K562 (cell line): ENCODE results near the gene GALNT9. TPM values are rescaled to one million over a fixed set of nuclear protein-coding genes. Genes with fewer than 3 reads are reported as not detected.
A peak's percentile ranks its signal among the peaks of the same experiment; 100 is the strongest.

Source experiments
- CGGBP1 ChIP-seq: fragments of 250-450 bp; sonication (Bioruptor Pico); IDR thresholded peaks from 2 replicates; pipeline ENCODE4 v1.9.0; 2021; ENCODE audit warnings: mild to moderate bottlenecking
- CREB3L1 ChIP-seq: fragments of 450-650 bp; IDR thresholded peaks from 2 replicates; pipeline ENCODE4 v1.6.1; 2014; ENCODE audit warnings: low read depth, mild to moderate bottlenecking, moderate library complexity, borderline replicate concordance
- CREM ChIP-seq: IDR thresholded peaks from 2 replicates; pipeline ENCODE4 v1.6.1; 2014; ENCODE audit warnings: antibody characterized with exemption, low read depth
- FOXP4 ChIP-seq: sonication (generic); formaldehyde crosslinking; IDR thresholded peaks from 2 replicates; pipeline ENCODE4 v1.8.0; 2022; ENCODE audit warnings: mild to moderate bottlenecking, missing genetic modification reagents, borderline replicate concordance
- GTF3C2 ChIP-seq: IDR thresholded peaks from 3 replicates; pipeline ENCODE4 v1.6.1; 2011; ENCODE audit warnings: borderline replicate concordance, mild to moderate bottlenecking, moderate library complexity; ENCODE audit not compliant: insufficient read length; ENCODE audit errors: extremely low read depth
- HCFC1 ChIP-seq: IDR thresholded peaks from 2 replicates; pipeline ENCODE4 v1.6.1; 2012; ENCODE audit warnings: low read depth, low read length, improper control_type of control experiment
- HNRNPUL1 ChIP-seq: fragments of 200-400 bp; formaldehyde crosslinking; IDR thresholded peaks from 2 replicates; pipeline ENCODE4 v1.6.1; 2017; ENCODE audit warnings: low read length
- LEF1 ChIP-seq: fragments of 450-650 bp; IDR thresholded peaks from 2 replicates; pipeline ENCODE4 v1.6.1; 2016; ENCODE audit warnings: mild to moderate bottlenecking
- MAX ChIP-seq: sonication (generic); formaldehyde crosslinking; IDR thresholded peaks from 2 replicates; pipeline ENCODE4 v1.9.0; 2022; ENCODE audit warnings: mild to moderate bottlenecking, missing genetic modification reagents
- MBD2 ChIP-seq: sonication (generic); IDR thresholded peaks from 2 replicates; pipeline ENCODE4 v1.6.1; 2016; ENCODE audit warnings: low read depth, borderline replicate concordance
- MNT ChIP-seq, 2 experiments: fragments of 450-650 bp; conservative IDR thresholded peaks; 2 replicates each; pipeline ENCODE4 v1.6.1; 2017; ENCODE audit warnings: mild to moderate bottlenecking in 2 of 2, moderate library complexity in 2 of 2
- NFIC ChIP-seq: fragments of 450-650 bp; IDR thresholded peaks from 2 replicates; pipeline ENCODE4 v1.6.1; 2017; ENCODE audit warnings: mild to moderate bottlenecking, inconsistent platforms
- YY1 ChIP-seq, 3 experiments: IDR thresholded peaks; 2 replicates each; pipeline ENCODE4 v1.6.1; 2011; ENCODE audit warnings: low read length in 2 of 3, mild to moderate bottlenecking in 2 of 3, moderate library complexity in 2 of 3, borderline replicate concordance in 1 of 3, control low read depth in 1 of 3, low read depth in 1 of 3; ENCODE audit not compliant: insufficient read depth in 3 of 3, insufficient replicate concordance in 2 of 3, control insufficient read depth in 1 of 3, insufficient read length in 1 of 3; ENCODE audit errors: extremely low read depth in 1 of 3
- ZC3H4 ChIP-seq: sonication (generic); formaldehyde crosslinking; IDR thresholded peaks from 2 replicates; pipeline ENCODE4 v1.9.0; 2021; ENCODE audit warnings: missing genetic modification reagents, borderline replicate concordance
- ZFX ChIP-seq: sonication (generic); formaldehyde crosslinking; IDR thresholded peaks from 2 replicates; pipeline ENCODE4 v1.8.0; 2022; ENCODE audit warnings: mild to moderate bottlenecking, missing genetic modification reagents, moderate library complexity
- ZNF124 ChIP-seq: sonication (generic); formaldehyde crosslinking; IDR thresholded peaks from 2 replicates; pipeline ENCODE4 v1.8.1; 2022; ENCODE audit warnings: missing genetic modification reagents
- ZNF224 ChIP-seq: sonication (generic); formaldehyde crosslinking; IDR thresholded peaks from 2 replicates; pipeline ENCODE4 v1.8.0; 2022; ENCODE audit warnings: mild to moderate bottlenecking, missing genetic modification reagents
- polyA plus RNA-seq, 8 experiments: library from polyadenylated mRNA; depleted of rRNA in 4 of 8; stranded (reverse) in 5 of 8; unstranded in 3 of 8; fragments of >200 nt; fragmentation: Nextera tagmentation in 2 of 8; fragmentation: Illumina TruSeq in 1 of 8; extraction: Ambion mirVana in 2 of 8; extraction: Trizol in 1 of 8; gene quantifications; 2 replicates each; pipeline versions ENCODE4 v1.2.1 to v1.2.3, GENCODE V29; 2011 to 2014; ENCODE audit warnings: inconsistent platforms in 1 of 8, missing spikeins in 1 of 8
- total RNA-seq, 7 experiments: library from RNA; depleted of rRNA in 6 of 7; stranded (reverse); fragments of >200 nt in 6 of 7; fragmentation: Illumina TruSeq in 2 of 7; extraction: Trizol in 2 of 7; gene quantifications; 2 replicates each; pipeline versions ENCODE4 v1.2.1 to v1.2.3, GENCODE V29; 2011 to 2021; ENCODE audit warnings: low replicate concordance in 1 of 7
- TF ChIP-seq, protein P1 (sequence below): fragments of 250-450 bp; sonication (Bioruptor Pico); IDR thresholded peaks from 2 replicates; pipeline ENCODE4 v1.8.0; 2021; ENCODE audit warnings: borderline replicate concordance, mild to moderate bottlenecking, moderate library complexity; ENCODE audit not compliant: poor library complexity, severe bottlenecking

Gene GALNT9
- total and polyA plus RNA-seq, 9 of the 15 experiments (the other 6 are each of a cell fraction or from before 2014, with no cell fraction given): not detected

DNA sequence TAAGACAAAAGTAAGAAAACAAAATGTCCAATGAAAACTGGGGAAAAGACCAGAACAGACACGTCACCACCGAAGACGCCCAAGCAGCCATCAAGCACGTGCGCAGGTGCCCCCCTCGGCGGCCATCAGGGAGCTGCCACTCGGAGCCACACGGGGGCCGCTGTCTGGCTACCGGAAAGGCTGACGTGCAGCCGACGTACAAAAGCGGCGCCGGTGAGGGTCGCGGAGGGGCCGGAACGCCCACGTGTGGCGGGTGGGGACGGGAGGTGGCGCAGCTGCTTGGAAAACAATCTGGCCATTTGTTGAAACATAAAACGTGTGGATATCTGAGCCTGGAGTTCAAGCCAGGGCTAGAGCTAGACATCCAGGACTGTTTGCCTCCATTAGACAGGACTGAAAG, 60.7 kb downstream of the GALNT9 start (continued):
- TF ChIP-seq CREB3L1 (peak; percentile 69; the same call in 1 of the 2 replicates), FOXP4 (CRISPR knock-in tag) (0 out of 2 replicates have a peak, but pooled peaks have one; percentile 36), ZFX (peak; percentile 21; the same call in 1 of the 2 replicates), ZC3H4 (CRISPR knock-in tag) (no peak), LEF1 (no peak), MAX (CRISPR knock-in tag) (peak; percentile 88), YY1 (IDR thresholded peaks at IDR 0.05; ENCODE audit: borderline replicate concordance in 1 of 3, control insufficient read depth in 1 of 3, extremely low read depth in 1 of 3, insufficient read depth in 3 of 3, insufficient read length in 1 of 3, insufficient replicate concordance in 2 of 3, low read depth in 1 of 3, low read length in 2 of 3) (peak; percentile 43 to 84 (median 75)), NFIC (no peak), MNT (conservative IDR thresholded peaks at IDR 0.05) (peak; percentile 44 to 68; a peak in 3 of 4 replicates), CGGBP1 (no peak), CREM (peak; percentile 97), GTF3C2 (no peak), HCFC1 (peak; percentile 80), MBD2 (no peak), ZNF224 (CRISPR knock-in tag) (0 out of 2 replicates have a peak, but pooled peaks have one; percentile 41), ZNF124 (CRISPR knock-in tag) (no peak), HNRNPUL1 (no peak)
- TF ChIP-seq, protein P1, sequence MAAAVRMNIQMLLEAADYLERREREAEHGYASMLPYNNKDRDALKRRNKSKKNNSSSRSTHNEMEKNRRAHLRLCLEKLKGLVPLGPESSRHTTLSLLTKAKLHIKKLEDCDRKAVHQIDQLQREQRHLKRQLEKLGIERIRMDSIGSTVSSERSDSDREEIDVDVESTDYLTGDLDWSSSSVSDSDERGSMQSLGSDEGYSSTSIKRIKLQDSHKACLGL (CRISPR knock-in tag): no peak
